Measurements from ENCODE around the gene JMJD8.
A peak's percentile ranks its signal among the peaks of the same experiment; 100 is the strongest.

Gene JMJD8

GRCh38 chr16:683396-684070, 601 bp downstream of the JMJD8 start:
- DNase-seq (ENCODE audit: low spot score) = peak; percentile 26
- TF ChIP-seq CTCF (IDR thresholded peaks at IDR 0.05; ENCODE audit: extremely low read depth, missing control alignments) = no peak

GRCh38 chr16:682493-683395, 1.4 kb downstream of the JMJD8 start:
- TF ChIP-seq CTCF (IDR thresholded peaks at IDR 0.05; ENCODE audit: extremely low read depth, missing control alignments) = no peak
- no peak for DNase-seq (ENCODE audit: low spot score)

GRCh38 chr16:681746-682427, 2.2 kb downstream of the JMJD8 start:
- no peak for DNase-seq (ENCODE audit: low spot score)
- TF ChIP-seq CTCF (IDR thresholded peaks at IDR 0.05; ENCODE audit: extremely low read depth, missing control alignments) = no peak

- no peak for DNase-seq (ENCODE audit: low spot score)
- no peak for TF ChIP-seq CTCF (IDR thresholded peaks at IDR 0.05; ENCODE audit: extremely low read depth, missing control alignments)
Observed at GRCh38 chr16:680967-681745, 3.0 kb downstream of the JMJD8 start.

GRCh38 chr16:680625-680945, 3.5 kb downstream of the JMJD8 start:
- TF ChIP-seq CTCF (IDR thresholded peaks at IDR 0.05; ENCODE audit: extremely low read depth, missing control alignments) = no peak
- DNase-seq (ENCODE audit: low spot score) = no peak

- no peak for TF ChIP-seq CTCF (IDR thresholded peaks at IDR 0.05; ENCODE audit: extremely low read depth, missing control alignments)
- peak; percentile 94 for DNase-seq (ENCODE audit: low spot score)
Observed at GRCh38 chr16:679814-680624, 4.1 kb downstream of the JMJD8 start, which contains the start of gene STUB1. TSS of gene STUB1 (plus strand) at chr16:680410. CDS start at chr16:680526, 116 bp downstream.
